Astrocyte (in vitro differentiated cells and primary cell): ENCODE measurements around the gene DUSP2. TPM values are rescaled to one million over a fixed set of nuclear protein-coding genes. Genes with fewer than 3 reads are reported as not detected.

Experiments used
- DNase-seq: peaks from one replicate; pipeline ENCODE4 v3.0.0-alpha.2; 2010; ENCODE audit warnings: low read depth
- FAIRE-seq: peaks from 2 replicates; lab custom pipeline; 2011; peaks lifted over from hg19 to GRCh38; lab: Jason Lieb, UNC
- H2AFZ ChIP-seq: 2 replicates; pipeline ENCODE4 v1.6.0; 2012; ENCODE audit warnings: low read depth, low read length, inconsistent platforms
- H3K27ac ChIP-seq: 2 replicates; pipeline ENCODE4 v1.5.1; 2011; ENCODE audit warnings: low read depth, low read length, inconsistent platforms
- H3K27me3 ChIP-seq: 2 replicates; pipeline ENCODE4 v1.6.0; 2011; ENCODE audit warnings: low read length, inconsistent platforms; ENCODE audit not compliant: insufficient read depth
- H3K36me3 ChIP-seq: 2 replicates; pipeline ENCODE4 v1.5.1; 2011; ENCODE audit warnings: low read length, inconsistent platforms; ENCODE audit not compliant: insufficient read depth
- H3K4me1 ChIP-seq: 2 replicates; pipeline ENCODE4 v1.5.1; 2011; ENCODE audit warnings: low read length, inconsistent platforms; ENCODE audit not compliant: insufficient read depth
- H3K4me2 ChIP-seq: 2 replicates; pipeline ENCODE4 v1.6.0; 2012; ENCODE audit warnings: low read length, inconsistent platforms
- H3K4me3 ChIP-seq: 2 replicates; pipeline ENCODE4 v1.5.1; 2011; ENCODE audit warnings: low read depth, mild to moderate bottlenecking, low read length, inconsistent platforms; ENCODE audit not compliant: insufficient read depth
- H3K79me2 ChIP-seq: 2 replicates; pipeline ENCODE4 v1.6.0; 2012; ENCODE audit warnings: mild to moderate bottlenecking, low read length, inconsistent platforms; ENCODE audit not compliant: insufficient read depth
- H3K9ac ChIP-seq: 2 replicates; pipeline ENCODE4 v1.6.0; 2012; ENCODE audit warnings: mild to moderate bottlenecking, low read length, inconsistent platforms
- H3K9me3 ChIP-seq: 2 replicates; pipeline ENCODE4 v1.5.1; 2012; ENCODE audit warnings: low read depth, mild to moderate bottlenecking, low read length, inconsistent platforms; ENCODE audit not compliant: insufficient read depth
- H4K20me1 ChIP-seq: 2 replicates; pipeline ENCODE4 v1.6.0; 2012; ENCODE audit warnings: low read length, inconsistent platforms; ENCODE audit not compliant: insufficient read depth
- H3K27ac Mint-ChIP-seq: one replicate; pipeline ENCODE4 v1.8.0; 2021; ENCODE audit warnings: mild to moderate bottlenecking, mixed read lengths; ENCODE audit not compliant: unreplicated experiment
- H3K27me3 Mint-ChIP-seq: one replicate; pipeline ENCODE4 v1.8.0; 2021; ENCODE audit warnings: low read depth, mixed read lengths; ENCODE audit not compliant: unreplicated experiment
- H3K36me3 Mint-ChIP-seq: one replicate; pipeline ENCODE4 v1.8.0; 2021; ENCODE audit warnings: low read depth, mixed read lengths; ENCODE audit not compliant: unreplicated experiment
- H3K4me1 Mint-ChIP-seq: one replicate; pipeline ENCODE4 v1.8.0; 2021; ENCODE audit warnings: low read depth, mixed read lengths; ENCODE audit not compliant: unreplicated experiment
- H3K4me3 Mint-ChIP-seq: one replicate; pipeline ENCODE4 v1.8.0; 2021; ENCODE audit warnings: mild to moderate bottlenecking, moderate library complexity, mixed read lengths; ENCODE audit not compliant: unreplicated experiment
- H3K9me3 Mint-ChIP-seq: one replicate; pipeline ENCODE4 v1.8.0; 2021; ENCODE audit warnings: mild to moderate bottlenecking, mixed read lengths; ENCODE audit not compliant: unreplicated experiment
- EZH2 ChIP-seq: IDR thresholded peaks from 2 replicates; pipeline ENCODE4 v1.6.1; 2012; ENCODE audit warnings: mild to moderate bottlenecking, low read length, inconsistent platforms; ENCODE audit not compliant: insufficient read depth
- total RNA-seq: library from RNA; stranded (reverse); gene quantifications from 2 replicates; pipeline ENCODE4 v1.2.1, GENCODE V29; 2021
- TF ChIP-seq, protein P1 (sequence below): IDR thresholded peaks from 2 replicates; pipeline ENCODE4 v1.5.1; 2011; ENCODE audit warnings: low read depth, mild to moderate bottlenecking, inconsistent platforms, low read length, moderate library complexity; ENCODE audit not compliant: insufficient read depth

DUSP2 gene
- total RNA-seq, 1 donor from 2014 or later = 0.95 TPM

DNA sequence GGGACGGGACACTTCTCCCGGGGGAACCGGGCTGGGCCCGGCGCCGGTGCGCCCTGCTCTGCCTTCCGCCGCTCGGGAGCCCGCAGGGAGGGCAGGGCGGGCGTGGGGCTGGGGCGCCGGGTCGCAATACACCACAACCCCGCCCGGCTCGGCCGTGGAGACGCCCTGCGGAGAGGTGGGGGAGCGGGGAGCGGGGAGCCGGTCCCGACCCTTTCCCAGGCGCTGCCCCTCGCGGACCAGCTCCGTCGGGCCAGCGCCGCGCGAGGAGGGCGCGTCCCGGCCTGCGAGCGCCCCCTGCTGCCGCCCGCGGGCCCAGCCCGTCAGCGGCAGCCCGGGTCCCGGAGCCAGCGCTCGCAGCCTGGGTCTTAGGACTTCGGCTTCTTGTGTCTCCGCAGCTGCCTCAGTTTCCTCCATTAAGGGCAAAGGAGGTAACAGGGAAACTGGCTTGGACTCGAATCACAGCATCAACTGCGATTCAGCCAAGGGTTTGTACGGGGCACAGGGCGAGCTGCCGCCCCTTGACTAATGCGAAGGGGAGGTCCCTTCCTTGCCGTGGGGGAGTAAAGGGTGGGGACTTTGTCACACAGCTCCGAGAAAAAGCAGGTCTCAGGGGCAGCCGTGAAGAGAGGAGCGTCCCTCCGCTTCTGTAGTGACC lies 28.2 kb downstream of the DUSP2 start:
- Histone ChIP-seq H3K9ac (no peak overlapping the region), H3K36me3 (no peaks in the 10 kb centered on the region), H3K9me3 (no peaks in the 10 kb centered on the region), H2AFZ (peak overlapping the region; percentile 62), H3K79me2 (no peaks in the 10 kb centered on the region), H3K4me1 (peaks cover 2% of the 10 kb centered on the region), H3K27me3 (peaks cover 46% of the 10 kb centered on the region), H3K27ac (no peak overlapping the region), H3K4me2 (peak overlapping the region; percentile 76), H4K20me1 (no peaks in the 10 kb centered on the region), H3K4me3 (peak overlapping the region; percentile 28)
- peaks cover 80% of the 10 kb centered on the region for H3K27me3 Mint-ChIP-seq
- no peak overlapping the region for H3K4me3 Mint-ChIP-seq
- H3K4me1 Mint-ChIP-seq = no peaks in the 10 kb centered on the region
- peaks cover 2% of the 10 kb centered on the region for H3K36me3 Mint-ChIP-seq
- DNase-seq = no peak
- H3K27ac Mint-ChIP-seq = no peak overlapping the region
- TF ChIP-seq EZH2 = peak; percentile 42
- TF ChIP-seq, protein P1, sequence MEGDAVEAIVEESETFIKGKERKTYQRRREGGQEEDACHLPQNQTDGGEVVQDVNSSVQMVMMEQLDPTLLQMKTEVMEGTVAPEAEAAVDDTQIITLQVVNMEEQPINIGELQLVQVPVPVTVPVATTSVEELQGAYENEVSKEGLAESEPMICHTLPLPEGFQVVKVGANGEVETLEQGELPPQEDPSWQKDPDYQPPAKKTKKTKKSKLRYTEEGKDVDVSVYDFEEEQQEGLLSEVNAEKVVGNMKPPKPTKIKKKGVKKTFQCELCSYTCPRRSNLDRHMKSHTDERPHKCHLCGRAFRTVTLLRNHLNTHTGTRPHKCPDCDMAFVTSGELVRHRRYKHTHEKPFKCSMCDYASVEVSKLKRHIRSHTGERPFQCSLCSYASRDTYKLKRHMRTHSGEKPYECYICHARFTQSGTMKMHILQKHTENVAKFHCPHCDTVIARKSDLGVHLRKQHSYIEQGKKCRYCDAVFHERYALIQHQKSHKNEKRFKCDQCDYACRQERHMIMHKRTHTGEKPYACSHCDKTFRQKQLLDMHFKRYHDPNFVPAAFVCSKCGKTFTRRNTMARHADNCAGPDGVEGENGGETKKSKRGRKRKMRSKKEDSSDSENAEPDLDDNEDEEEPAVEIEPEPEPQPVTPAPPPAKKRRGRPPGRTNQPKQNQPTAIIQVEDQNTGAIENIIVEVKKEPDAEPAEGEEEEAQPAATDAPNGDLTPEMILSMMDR = peak; percentile 50
- H3K9me3 Mint-ChIP-seq = peaks cover 10% of the 10 kb centered on the region
- FAIRE-seq = no peak

DNA sequence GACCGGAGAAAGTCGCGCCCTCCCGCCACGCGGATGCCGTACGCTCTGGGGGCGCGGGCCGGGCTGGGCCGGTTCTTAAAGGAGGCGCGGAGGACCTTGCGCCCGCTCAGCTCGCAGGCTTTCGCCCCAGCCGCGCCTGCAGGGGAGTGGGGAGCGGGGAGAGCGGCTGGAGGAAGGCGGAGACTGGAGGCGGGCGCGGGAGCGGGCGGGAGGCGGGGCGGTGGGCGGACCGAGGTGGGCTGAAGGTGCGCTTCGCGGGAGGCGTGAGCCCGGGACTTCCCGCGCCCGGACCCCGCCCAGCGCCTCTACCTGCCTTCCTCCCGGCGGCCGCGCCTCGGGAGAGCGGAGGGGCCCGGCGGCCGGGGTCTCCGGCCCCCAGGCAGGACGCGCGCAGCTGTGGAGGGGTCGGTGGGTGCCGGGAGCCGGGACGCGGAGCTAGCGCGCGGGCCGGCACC lies 28.8 kb downstream of the DUSP2 start, which contains the start of gene ADRA2B:
ADRA2B (minus strand) TSS at position 148 of the 455 bp plus-strand sequence. CDS start 422 bp downstream, outside the sequence.
- no peaks in the 10 kb centered on the region for H3K4me1 Mint-ChIP-seq
- DNase-seq (no peak), FAIRE-seq (no peak)
- H3K36me3 Mint-ChIP-seq = peaks cover 2% of the 10 kb centered on the region
- peaks cover 77% of the 10 kb centered on the region for H3K27me3 Mint-ChIP-seq
- TF ChIP-seq, protein P1 = no peak
- TF ChIP-seq EZH2 = peak; percentile 92
- H3K27ac Mint-ChIP-seq = no peak within 1 kb of the TSS
- no peaks in the 10 kb centered on the region for H3K36me3 ChIP-seq
- no peaks in the 10 kb centered on the region for H3K79me2 ChIP-seq
- peaks cover 10% of the 10 kb centered on the region for H3K9me3 Mint-ChIP-seq
- H3K27me3 ChIP-seq = peaks cover 40% of the 10 kb centered on the region
- peak within 1 kb of the TSS; percentile 67 for H3K4me3 Mint-ChIP-seq
- H3K9ac ChIP-seq = no peak within 1 kb of the TSS
- H3K4me1 ChIP-seq = peaks cover 2% of the 10 kb centered on the region
- peak within 1 kb of the TSS; percentile 62 for H2AFZ ChIP-seq
- peak within 1 kb of the TSS; percentile 76 for H3K4me2 ChIP-seq
- peak within 1 kb of the TSS; percentile 28 for H3K4me3 ChIP-seq
- no peak within 1 kb of the TSS for H3K27ac ChIP-seq
- H4K20me1 ChIP-seq = no peaks in the 10 kb centered on the region
- H3K9me3 ChIP-seq = no peaks in the 10 kb centered on the region
